ENCODE results near the gene TLCD2.
A peak's percentile ranks its signal among the peaks of the same experiment; 100 is the strongest.

- TF ChIP-seq CTCF (conservative IDR thresholded peaks at IDR 0.05) (peak; percentile 99), EZH2 (IDR thresholded peaks at IDR 0.05; ENCODE audit: low read depth) (no peak)
Measured at GRCh38 chr17:1720856-1721386, 10.7 kb upstream of the TLCD2 start.

All from PC-9 (cell line).